ENCODE measurements around the gene CD180.

The CD180 gene

DNA sequence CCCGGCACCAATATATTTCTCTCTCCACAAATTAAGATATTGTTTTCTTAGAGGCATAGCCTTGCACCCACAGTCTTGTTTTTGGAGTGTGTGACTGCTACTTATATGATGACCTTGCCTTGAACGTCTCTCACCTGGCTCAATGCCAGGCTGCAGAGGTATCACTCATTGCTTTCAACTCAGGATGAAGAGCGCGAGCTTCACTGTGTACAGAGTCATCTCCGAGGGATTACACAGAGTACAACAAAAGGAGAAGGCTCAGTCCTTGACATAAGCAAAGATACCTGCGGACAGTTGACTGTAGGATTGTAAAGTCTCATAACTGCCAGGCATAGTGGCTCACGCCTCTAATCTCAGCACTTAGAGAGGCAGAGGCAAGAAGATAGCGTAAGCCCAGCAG lies 53.8 kb downstream of the CD180 start:
- no peaks in the 10 kb centered on the region for H3K36me3 ChIP-seq (ENCODE audit: insufficient read depth)
- no peaks in the 10 kb centered on the region for H3K27me3 ChIP-seq (ENCODE audit: insufficient read depth, low read depth)
- H3K4me1 ChIP-seq (ENCODE audit: low read depth, poor library complexity, severe bottlenecking), result no peaks in the 10 kb centered on the region
- H3K79me2 ChIP-seq (ENCODE audit: insufficient read depth, low read depth), result no peaks in the 10 kb centered on the region
- H3K4me2 ChIP-seq, result no peak overlapping the region
- no peak overlapping the region for H3K9ac ChIP-seq
- H2AFZ ChIP-seq (ENCODE audit: low read depth), result no peak overlapping the region
- no peak overlapping the region for H3K4me3 ChIP-seq (IDR thresholded peaks at IDR 0.05; ENCODE audit: insufficient read depth, low read depth, low read length)
- no peak for TF ChIP-seq CTCF (conservative IDR thresholded peaks at IDR 0.05; ENCODE audit: low read depth, low read length)
- H4K20me1 ChIP-seq (ENCODE audit: insufficient read depth), result no peaks in the 10 kb centered on the region
- no peak overlapping the region for H3K27ac ChIP-seq

- H3K4me2 ChIP-seq, result no peak overlapping the region
- no peak overlapping the region for H2AFZ ChIP-seq (ENCODE audit: low read depth)
- H3K9ac ChIP-seq, result no peak overlapping the region
- no peaks in the 10 kb centered on the region for H3K27me3 ChIP-seq (ENCODE audit: insufficient read depth, low read depth)
- no peaks in the 10 kb centered on the region for H3K4me1 ChIP-seq (ENCODE audit: low read depth, poor library complexity, severe bottlenecking)
- no peaks in the 10 kb centered on the region for H3K79me2 ChIP-seq (ENCODE audit: insufficient read depth, low read depth)
- TF ChIP-seq CTCF (conservative IDR thresholded peaks at IDR 0.05; ENCODE audit: low read depth, low read length), result no peak
- H4K20me1 ChIP-seq (ENCODE audit: insufficient read depth), result no peaks in the 10 kb centered on the region
- H3K36me3 ChIP-seq (ENCODE audit: insufficient read depth), result no peaks in the 10 kb centered on the region
- no peak overlapping the region for H3K27ac ChIP-seq
- no peak overlapping the region for H3K4me3 ChIP-seq (IDR thresholded peaks at IDR 0.05; ENCODE audit: insufficient read depth, low read depth, low read length)
These were observed 55.0 kb downstream of the CD180 start for GRCh38 chr5:67141644-67142043.

- Histone ChIP-seq H4K20me1 (ENCODE audit: insufficient read depth) (no peaks in the 10 kb centered on the region), H3K27me3 (ENCODE audit: insufficient read depth, low read depth) (no peaks in the 10 kb centered on the region), H3K4me1 (ENCODE audit: low read depth, poor library complexity, severe bottlenecking) (no peaks in the 10 kb centered on the region), H3K4me3 (IDR thresholded peaks at IDR 0.05; ENCODE audit: insufficient read depth, low read depth, low read length) (no peak overlapping the region), H3K9ac (no peak overlapping the region), H3K36me3 (ENCODE audit: insufficient read depth) (no peaks in the 10 kb centered on the region), H3K4me2 (no peak overlapping the region), H3K27ac (no peak overlapping the region), H3K79me2 (ENCODE audit: insufficient read depth, low read depth) (no peaks in the 10 kb centered on the region), H2AFZ (ENCODE audit: low read depth) (no peak overlapping the region)
- no peak for TF ChIP-seq CTCF (conservative IDR thresholded peaks at IDR 0.05; ENCODE audit: low read depth, low read length)
These were observed 56.2 kb downstream of the CD180 start for GRCh38 chr5:67140413-67140812.

DNA sequence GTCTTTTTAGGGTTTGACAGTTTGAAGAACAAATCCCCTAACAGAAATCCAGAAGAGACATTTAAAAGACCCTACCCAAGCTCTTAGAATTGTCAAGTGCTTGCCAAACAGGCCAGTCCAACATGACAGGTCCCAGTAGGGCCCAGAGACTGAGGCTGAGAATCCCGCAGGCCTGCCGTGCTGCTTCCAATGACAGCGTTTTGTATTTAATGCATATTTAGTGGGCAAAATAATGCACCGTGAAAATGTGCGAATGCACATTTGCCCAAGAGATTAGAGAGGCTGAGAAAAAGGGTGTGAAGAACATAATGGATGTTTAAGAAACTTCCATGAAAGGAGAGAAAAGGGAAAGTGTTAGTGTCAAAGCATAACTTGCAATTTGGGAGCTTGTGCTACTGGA lies 57.6 kb downstream of the CD180 start:
- Histone ChIP-seq H4K20me1 (ENCODE audit: insufficient read depth) (no peaks in the 10 kb centered on the region), H3K4me1 (ENCODE audit: low read depth, poor library complexity, severe bottlenecking) (no peaks in the 10 kb centered on the region), H3K4me3 (IDR thresholded peaks at IDR 0.05; ENCODE audit: insufficient read depth, low read depth, low read length) (no peak overlapping the region), H3K9ac (no peak overlapping the region), H3K79me2 (ENCODE audit: insufficient read depth, low read depth) (no peaks in the 10 kb centered on the region), H3K27me3 (ENCODE audit: insufficient read depth, low read depth) (no peaks in the 10 kb centered on the region), H3K27ac (no peak overlapping the region), H3K4me2 (no peak overlapping the region), H2AFZ (ENCODE audit: low read depth) (no peak overlapping the region), H3K36me3 (ENCODE audit: insufficient read depth) (no peaks in the 10 kb centered on the region)
- TF ChIP-seq CTCF (conservative IDR thresholded peaks at IDR 0.05; ENCODE audit: low read depth, low read length), result no peak
